Measurements from ENCODE around the gene OR51D1. TPM values are rescaled to one million over a fixed set of nuclear protein-coding genes. Genes with fewer than 3 reads are reported as not detected.

Gene OR51D1
- total RNA-seq, 1 donor from 2014 or later = not detected

DNA sequence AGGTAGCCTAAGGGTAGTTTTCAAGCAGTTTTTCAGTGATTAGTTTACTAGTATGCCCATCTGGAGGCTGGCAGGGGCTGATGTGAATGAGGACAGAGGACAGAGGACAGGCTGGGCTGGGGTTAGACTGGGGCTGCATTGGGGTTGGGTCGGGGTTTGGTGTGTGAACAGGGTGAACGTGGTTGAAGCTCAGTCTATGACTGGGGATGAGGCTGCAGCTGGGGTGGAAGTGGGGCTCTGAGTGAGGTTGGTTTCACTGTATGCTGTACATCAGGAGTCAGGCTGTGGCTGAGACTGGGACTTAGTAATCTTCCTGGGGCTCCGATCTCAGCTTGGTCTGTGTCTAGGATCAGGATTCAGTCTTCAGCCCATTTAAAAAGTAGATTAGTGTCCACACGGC lies 7.0 kb downstream of the OR51D1 start:
- no peak for DNase-seq (ENCODE audit: low spot score in 2 of 2)
- no peak for FAIRE-seq

GRCh38 chr11:4645974-4646373 lies 8.7 kb downstream of the OR51D1 start:
- DNase-seq (ENCODE audit: low spot score in 2 of 2) = no peak
- no peak for FAIRE-seq

GRCh38 chr11:4647766-4648165 lies 10.5 kb downstream of the OR51D1 start:
- DNase-seq (ENCODE audit: low spot score in 2 of 2) (no peak), FAIRE-seq (no peak)

DNA sequence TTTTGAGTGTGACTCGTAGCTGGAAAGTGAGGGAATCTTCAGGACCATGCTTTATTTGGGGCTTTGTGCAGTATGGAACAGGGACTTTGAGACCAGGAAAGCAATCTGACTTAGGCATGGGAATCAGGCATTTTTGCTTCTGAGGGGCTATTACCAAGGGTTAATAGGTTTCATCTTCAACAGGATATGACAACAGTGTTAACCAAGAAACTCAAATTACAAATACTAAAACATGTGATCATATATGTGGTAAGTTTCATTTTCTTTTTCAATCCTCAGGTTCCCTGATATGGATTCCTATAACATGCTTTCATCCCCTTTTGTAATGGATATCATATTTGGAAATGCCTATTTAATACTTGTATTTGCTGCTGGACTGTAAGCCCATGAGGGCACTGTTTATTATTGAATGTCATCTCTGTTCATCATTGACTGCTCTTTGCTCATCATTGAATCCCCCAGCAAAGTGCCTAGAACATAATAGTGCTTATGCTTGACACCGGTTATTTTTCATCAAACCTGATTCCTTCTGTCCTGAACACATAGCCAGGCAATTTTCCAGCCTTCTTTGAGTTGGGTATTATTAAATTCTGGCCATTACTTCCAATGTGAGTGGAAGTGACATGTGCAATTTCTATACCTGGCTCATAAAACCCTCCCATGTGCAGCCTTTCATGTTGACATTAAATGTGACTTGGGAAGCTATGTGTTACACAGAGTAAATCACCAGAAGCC lies 17.5 kb downstream of the OR51D1 start:
- DNase-seq (ENCODE audit: low spot score in 2 of 2) (no peak), FAIRE-seq (no peak)

DNA sequence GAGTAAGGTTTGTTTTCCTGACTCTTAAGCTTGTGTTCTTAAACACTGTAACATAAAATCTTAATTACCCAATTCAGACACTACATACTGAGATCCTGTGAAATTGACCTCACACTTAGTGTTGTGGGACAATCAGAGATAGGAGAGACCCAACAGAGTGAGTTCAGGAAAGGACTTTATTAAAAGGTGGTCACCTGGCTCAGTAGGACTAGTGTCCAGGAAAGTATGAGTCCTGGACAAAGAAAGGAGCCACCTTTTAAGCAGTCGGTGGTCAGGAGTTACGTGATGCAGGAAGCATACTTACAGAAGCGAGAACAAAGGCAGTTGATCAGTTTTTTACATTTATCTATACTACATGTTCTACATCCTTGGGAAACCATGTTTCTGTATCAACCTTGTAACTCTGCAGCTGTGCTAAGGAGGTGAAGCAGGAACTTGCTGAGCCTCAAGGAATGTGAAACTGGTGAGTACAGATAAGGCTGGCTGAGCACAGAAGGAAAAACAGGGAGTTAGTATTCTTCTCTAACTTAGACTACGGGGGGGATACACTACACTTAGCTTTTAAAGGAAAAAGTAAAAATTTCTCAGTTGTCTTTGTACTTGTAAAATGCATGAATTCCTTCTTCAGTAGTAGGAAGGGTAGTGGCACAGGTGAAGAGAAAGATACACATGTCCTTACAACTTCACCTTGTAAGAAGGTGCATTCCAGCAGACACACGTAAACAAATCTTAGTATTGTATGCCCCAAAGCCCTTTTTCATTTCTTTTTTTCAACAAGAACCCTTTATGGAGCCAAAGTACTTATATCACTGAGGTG lies 21.6 kb downstream of the OR51D1 start:
- no peak for DNase-seq (ENCODE audit: low spot score in 2 of 2)

GRCh38 chr11:4662876-4663275 lies 25.6 kb downstream of the OR51D1 start:
- FAIRE-seq (no peak), DNase-seq (ENCODE audit: low spot score in 2 of 2) (no peak)

More for the DNA sequence above, 21.6 kb downstream of the OR51D1 start:
- FAIRE-seq = no peak

DNA sequence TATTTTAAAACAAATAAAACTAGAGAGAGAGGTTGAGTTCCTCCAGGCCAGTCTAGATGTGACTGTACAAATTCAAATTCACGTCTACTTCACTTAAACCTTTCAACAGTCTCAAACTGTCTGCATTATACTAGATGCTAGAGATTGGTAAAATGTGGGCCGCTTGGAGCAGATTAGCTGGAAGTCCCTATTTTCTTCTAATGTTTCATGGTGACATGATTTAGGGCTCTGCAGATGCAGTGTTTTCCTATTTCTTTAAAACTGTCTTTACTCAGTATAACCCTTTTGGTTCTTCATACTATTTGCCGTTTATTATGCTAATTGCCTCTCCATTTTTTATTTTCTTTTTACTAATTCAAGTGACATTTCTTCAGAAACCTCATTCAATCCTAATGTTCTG lies 26.9 kb downstream of the OR51D1 start:
- DNase-seq (ENCODE audit: low spot score in 2 of 2) (no peak), FAIRE-seq (no peak)

- FAIRE-seq = no peak
Measured at GRCh38 chr11:4664786-4665185, 27.5 kb downstream of the OR51D1 start.

GRCh38 chr11:4665424-4665823 lies 28.1 kb downstream of the OR51D1 start:
- no peak for DNase-seq (ENCODE audit: low spot score in 2 of 2)
- FAIRE-seq = no peak

More at GRCh38 chr11:4664786-4665185, 27.5 kb downstream of the OR51D1 start:
- DNase-seq (ENCODE audit: low spot score in 2 of 2) = no peak

DNA sequence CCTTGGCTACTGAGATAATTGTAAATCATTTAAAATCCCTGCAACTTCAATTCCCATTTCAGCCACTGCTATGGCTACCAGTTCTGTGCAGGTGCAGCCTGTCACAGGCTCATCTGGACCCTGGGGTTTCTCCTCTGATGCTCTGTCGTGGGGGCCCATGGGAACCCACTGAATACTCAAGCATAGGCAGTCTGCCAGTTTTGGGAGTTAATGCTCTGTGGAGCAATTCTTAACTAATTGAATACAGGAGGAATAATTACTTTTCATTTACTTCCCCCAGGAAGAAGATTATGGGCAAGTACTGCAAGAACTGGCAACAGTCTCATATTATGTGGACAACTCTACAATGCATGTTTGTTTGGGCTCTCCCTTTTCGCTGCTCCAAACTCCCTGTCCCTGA lies 34.5 kb downstream of the OR51D1 start:
- FAIRE-seq = no peak
- DNase-seq (ENCODE audit: low spot score in 2 of 2) = no peak

DNA sequence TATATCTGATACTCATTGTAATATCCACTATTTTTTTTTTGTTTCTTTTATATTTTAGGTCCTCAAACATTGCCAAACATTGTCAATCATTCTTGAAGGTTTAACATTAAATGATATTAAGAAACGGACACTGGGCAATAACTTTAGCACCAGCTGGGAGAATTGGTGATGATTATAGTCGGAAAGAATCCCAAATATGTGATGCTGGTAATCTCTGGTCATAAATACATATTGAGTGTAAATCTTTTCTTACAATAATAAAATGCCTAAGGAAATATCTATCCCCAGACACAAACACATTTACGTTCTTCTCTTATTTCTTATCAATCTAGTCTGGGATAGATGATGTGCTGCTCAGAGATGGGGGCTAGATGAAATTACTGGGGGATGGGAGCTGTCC lies 35.2 kb downstream of the OR51D1 start:
- FAIRE-seq (no peak), DNase-seq (ENCODE audit: low spot score in 2 of 2) (no peak)

DNA sequence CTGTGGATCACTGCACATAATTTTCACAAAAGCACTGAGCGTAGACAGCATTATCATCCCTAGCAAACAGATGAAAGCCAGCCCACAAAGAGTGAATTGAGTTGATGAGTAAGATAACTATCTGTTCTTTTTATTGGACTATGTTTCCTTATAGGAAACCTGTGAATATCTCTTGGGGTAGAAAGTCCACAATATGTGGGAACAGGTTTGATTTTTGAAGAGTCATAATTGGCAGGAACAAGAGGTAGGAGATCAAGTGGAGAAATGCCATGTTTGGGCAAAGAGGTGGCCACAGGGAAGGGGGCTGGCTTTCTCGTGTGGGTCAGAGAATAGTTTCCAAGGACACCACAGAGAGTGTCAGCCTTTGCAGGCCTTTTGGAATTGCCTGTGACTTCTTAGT lies 36.5 kb downstream of the OR51D1 start:
- no peak for FAIRE-seq

GRCh38 chr11:4677948-4678347 lies 40.7 kb downstream of the OR51D1 start:
- DNase-seq (ENCODE audit: low spot score in 2 of 2) (no peak), FAIRE-seq (no peak)

More for the DNA sequence above, 36.5 kb downstream of the OR51D1 start:
- no peak for DNase-seq (ENCODE audit: low spot score in 2 of 2)

GRCh38 chr11:4680341-4680740 lies 43.1 kb downstream of the OR51D1 start:
- DNase-seq (ENCODE audit: low spot score in 2 of 2) (no peak), FAIRE-seq (no peak)

DNA sequence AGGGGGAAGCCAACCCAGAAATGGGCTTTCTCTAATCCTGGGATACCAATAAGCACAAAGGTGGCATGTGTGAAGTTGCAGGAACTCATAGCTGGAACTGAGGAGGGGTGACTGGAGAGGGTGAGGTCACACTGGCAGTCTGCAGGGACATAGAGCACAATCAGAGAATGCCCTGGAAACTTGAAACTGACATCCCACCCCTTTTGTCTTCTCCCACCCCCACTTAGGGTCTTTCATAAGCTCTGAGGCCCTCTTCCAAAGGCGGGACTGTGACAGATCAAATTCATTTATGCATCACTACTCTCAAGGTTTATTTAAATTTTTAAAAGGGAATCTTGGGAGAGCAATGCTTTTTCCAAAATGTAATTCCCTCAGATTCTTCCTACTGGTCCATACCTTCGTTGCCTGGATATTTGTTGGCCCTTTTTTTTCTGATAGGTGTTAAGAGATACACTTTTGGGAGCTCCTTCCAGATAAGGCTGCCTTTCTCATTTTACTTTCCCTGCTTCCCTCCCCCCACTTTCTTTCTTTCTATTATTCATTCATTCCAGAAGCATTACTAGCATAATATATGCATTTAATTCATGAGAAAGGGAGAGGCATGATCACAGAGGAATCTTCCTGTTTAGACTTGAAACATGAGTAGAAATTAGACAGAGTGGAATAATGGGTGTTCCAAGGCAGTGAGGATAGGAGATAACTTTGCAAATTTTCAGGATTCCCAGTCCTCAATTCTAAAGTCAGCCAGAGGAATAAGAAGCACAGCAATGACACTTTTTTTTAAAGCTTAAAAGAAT lies 45.5 kb downstream of the OR51D1 start:
- DNase-seq (ENCODE audit: low spot score in 2 of 2) = no peak
- no peak for FAIRE-seq

DNA sequence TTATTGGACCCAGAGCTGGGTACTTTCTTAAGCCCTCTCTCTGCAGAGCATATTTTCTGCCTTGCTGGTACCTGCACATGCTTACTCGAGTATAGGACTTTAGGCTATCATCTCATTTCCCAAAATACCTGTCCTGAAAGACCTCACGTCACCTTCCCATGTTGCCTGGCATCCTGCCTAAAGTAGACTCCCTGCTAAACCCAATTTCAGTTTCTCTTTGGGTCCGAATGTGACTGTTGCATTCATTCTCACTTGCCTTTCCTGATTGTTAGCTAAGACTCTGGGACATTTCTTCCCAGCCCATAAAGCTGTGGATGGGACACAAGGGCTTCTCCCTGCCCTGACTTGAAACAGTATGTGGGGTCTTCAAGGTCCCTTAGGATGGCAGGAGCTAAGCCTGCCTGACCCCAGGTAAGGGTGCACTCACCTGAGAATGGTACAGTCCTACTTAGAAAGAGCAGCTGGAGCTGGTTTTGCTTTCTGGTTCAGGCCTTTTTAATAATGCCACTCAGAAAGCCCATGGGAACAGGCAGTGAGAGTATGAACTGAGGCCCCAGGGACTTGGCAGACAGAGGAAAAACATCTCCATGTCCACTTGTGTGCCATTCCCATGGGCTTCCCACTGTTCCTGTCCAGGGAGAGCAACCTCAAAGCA lies 47.5 kb downstream of the OR51D1 start:
- no peak for DNase-seq (ENCODE audit: low spot score in 2 of 2)
- FAIRE-seq = no peak
